GM12872 (cell line): ENCODE measurements around the gene PHLDB2.

Experiments used
- CTCF ChIP-seq: IDR thresholded peaks from 3 replicates; pipeline ENCODE4 v1.5.1; 2011; ENCODE audit warnings: low read depth, mild to moderate bottlenecking, low read length, moderate library complexity; ENCODE audit not compliant: insufficient read depth

Gene PHLDB2

GRCh38 chr3:112017091-112017490 lies 158.0 kb downstream of the PHLDB2 start:
- TF ChIP-seq CTCF = no peak

- no peak for TF ChIP-seq CTCF
These were observed 159.6 kb downstream of the PHLDB2 start for GRCh38 chr3:112018712-112019111.

GRCh38 chr3:112019716-112020115 lies 160.7 kb downstream of the PHLDB2 start:
- no peak for TF ChIP-seq CTCF

- TF ChIP-seq CTCF = no peak
These were observed 161.6 kb downstream of the PHLDB2 start for GRCh38 chr3:112020674-112021085.
